H9 (cell line): Measurements from ENCODE around the gene MT3. TPM values are rescaled to one million over a fixed set of nuclear protein-coding genes. Genes with fewer than 3 reads are reported as not detected.

Experiments
- DNase-seq: peaks from one replicate; pipeline ENCODE4 v3.0.0-alpha.2; 2017
- H2AFZ ChIP-seq: one replicate; pipeline ENCODE4 v1.6.1; 2013; ENCODE audit warnings: mild to moderate bottlenecking, low read length, control low read depth, moderate library complexity
- H2AK5ac ChIP-seq: 2 replicates; pipeline ENCODE4 v1.6.1; 2013; ENCODE audit warnings: low read length, control low read depth, mixed read lengths; ENCODE audit not compliant: insufficient read length
- H2BK120ac ChIP-seq: one replicate; pipeline ENCODE4 v1.6.1; 2013; ENCODE audit warnings: low read depth, mild to moderate bottlenecking, low read length, control low read depth, inconsistent platforms; ENCODE audit not compliant: poor library complexity, severe bottlenecking
- H2BK12ac ChIP-seq: 2 replicates; pipeline ENCODE4 v1.6.1; 2013; ENCODE audit warnings: low read length, control low read depth, mixed read lengths, low read depth; ENCODE audit not compliant: insufficient read length
- H2BK15ac ChIP-seq: 2 replicates; pipeline ENCODE4 v1.6.1; 2013; ENCODE audit warnings: low read depth, low read length, control low read depth
- H2BK20ac ChIP-seq: one replicate; pipeline ENCODE4 v1.6.1; 2013; ENCODE audit warnings: low read depth, mild to moderate bottlenecking, low read length, control low read depth, inconsistent platforms; ENCODE audit not compliant: poor library complexity, severe bottlenecking
- H2BK5ac ChIP-seq: 2 replicates; pipeline ENCODE4 v1.6.1; 2013; ENCODE audit warnings: low read length, control low read depth, mixed read lengths; ENCODE audit not compliant: insufficient read length
- H3K14ac ChIP-seq: 2 replicates; pipeline ENCODE4 v1.6.1; 2013; ENCODE audit warnings: low read length, control low read depth; ENCODE audit not compliant: insufficient read depth
- H3K18ac ChIP-seq: 2 replicates; pipeline ENCODE4 v1.6.1; 2013; ENCODE audit warnings: low read depth, mild to moderate bottlenecking, mixed read lengths, low read length, control low read depth; ENCODE audit not compliant: insufficient read length
- H3K23ac ChIP-seq: 2 replicates; pipeline ENCODE4 v1.6.1; 2013; ENCODE audit warnings: low read length, control low read depth, mixed read lengths, low read depth; ENCODE audit not compliant: insufficient read length
- H3K23me2 ChIP-seq: 2 replicates; pipeline ENCODE4 v1.6.1; 2013; ENCODE audit warnings: low read depth, mild to moderate bottlenecking, mixed read lengths, low read length, control low read depth; ENCODE audit not compliant: insufficient read length, poor library complexity, severe bottlenecking
- H3K27ac ChIP-seq: 2 replicates; pipeline ENCODE4 v1.5.1; 2013; ENCODE audit warnings: low read length, control low read depth, mixed read lengths, low read depth; ENCODE audit not compliant: insufficient read length
- H3K27me3 ChIP-seq: 2 replicates; pipeline ENCODE4 v1.6.1; 2013; ENCODE audit warnings: low read length, control low read depth, inconsistent platforms; ENCODE audit not compliant: insufficient read depth
- H3K4ac ChIP-seq: 2 replicates; pipeline ENCODE4 v1.6.1; 2013; ENCODE audit warnings: low read depth, mild to moderate bottlenecking, control low read depth, inconsistent platforms, low read length, moderate library complexity
- H3K4me1 ChIP-seq: 2 replicates; pipeline ENCODE4 v1.6.1; 2013; ENCODE audit warnings: low read length, control low read depth, inconsistent platforms; ENCODE audit not compliant: insufficient read depth
- H3K4me2 ChIP-seq: 2 replicates; pipeline ENCODE4 v1.6.1; 2013; ENCODE audit warnings: low read length, control low read depth, mixed read lengths; ENCODE audit not compliant: insufficient read length, insufficient read depth
- H3K56ac ChIP-seq: 2 replicates; pipeline ENCODE4 v1.6.1; 2013; ENCODE audit warnings: low read depth, mild to moderate bottlenecking, mixed read lengths, low read length, control low read depth; ENCODE audit not compliant: insufficient read length
- H3K79me1 ChIP-seq: 2 replicates; pipeline ENCODE4 v1.6.1; 2013; ENCODE audit warnings: low read depth, mild to moderate bottlenecking, moderate library complexity, low read length, control low read depth, inconsistent platforms; ENCODE audit not compliant: insufficient read depth, poor library complexity, severe bottlenecking
- H3K79me2 ChIP-seq: 2 replicates; pipeline ENCODE4 v1.6.1; 2013; ENCODE audit warnings: low read length, control low read depth, inconsistent platforms; ENCODE audit not compliant: insufficient read depth
- H3K9ac ChIP-seq: 2 replicates; pipeline ENCODE4 v1.6.1; 2013; ENCODE audit warnings: low read length, control low read depth, mixed read lengths; ENCODE audit not compliant: insufficient read length; ENCODE audit errors: extremely low read depth
- H3K9me3 ChIP-seq: one replicate; pipeline ENCODE4 v1.6.1; 2013; ENCODE audit warnings: low read depth, low read length, inconsistent platforms; ENCODE audit not compliant: control insufficient read depth
- H3T11ph ChIP-seq: one replicate; pipeline ENCODE4 v1.6.1; 2013; ENCODE audit warnings: mild to moderate bottlenecking, low read length, control low read depth, inconsistent platforms
- H4K20me1 ChIP-seq: one replicate; pipeline ENCODE4 v1.6.1; 2013; ENCODE audit not compliant: control insufficient read depth, insufficient read length, insufficient read depth
- H4K5ac ChIP-seq: 2 replicates; pipeline ENCODE4 v1.6.1; 2013; ENCODE audit warnings: low read depth, mild to moderate bottlenecking, mixed read lengths, low read length, control low read depth; ENCODE audit not compliant: insufficient read length
- H4K8ac ChIP-seq: replicated peaks from 2 replicates; pipeline ENCODE4 v1.6.1; 2013; ENCODE audit warnings: low read length, control low read depth, mixed read lengths, low read depth; ENCODE audit not compliant: insufficient read length
- H4K91ac ChIP-seq: 2 replicates; pipeline ENCODE4 v1.6.1; 2013; ENCODE audit warnings: low read depth, mild to moderate bottlenecking, moderate library complexity, mixed read lengths, low read length, control low read depth; ENCODE audit not compliant: insufficient read length
- H3K27ac Mint-ChIP-seq, 3 experiments: 2 replicates in 2 of 3; 3 replicates in 1 of 3; pipeline ENCODE4 v1.8.0; 2020 to 2021; ENCODE audit warnings: mixed read lengths in 3 of 3, mild to moderate bottlenecking in 1 of 3, moderate library complexity in 1 of 3
- H3K27me3 Mint-ChIP-seq: 2 replicates; pipeline ENCODE4 v1.8.0; 2021; ENCODE audit warnings: low read depth, mild to moderate bottlenecking, moderate library complexity, mixed read lengths
- H3K36me3 Mint-ChIP-seq, 3 experiments: 2 replicates in 2 of 3; 3 replicates in 1 of 3; pipeline ENCODE4 v1.8.0; 2020 to 2021; ENCODE audit warnings: low read depth in 3 of 3, mixed read lengths in 3 of 3; ENCODE audit not compliant: insufficient read depth in 1 of 3
- H3K4me1 Mint-ChIP-seq, 2 experiments: 2 replicates each; pipeline ENCODE4 v1.8.0; 2020; ENCODE audit warnings: mixed read lengths in 2 of 2
- H3K4me3 Mint-ChIP-seq, 2 experiments: 2 replicates in 1 of 2; 3 replicates in 1 of 2; pipeline ENCODE4 v1.8.0; 2020 to 2021; ENCODE audit warnings: mild to moderate bottlenecking in 2 of 2, mixed read lengths in 2 of 2, moderate library complexity in 1 of 2
- H3K9me3 Mint-ChIP-seq, 2 experiments: 2 replicates in 1 of 2; 3 replicates in 1 of 2; pipeline ENCODE4 v1.8.0; 2020; ENCODE audit warnings: mild to moderate bottlenecking in 2 of 2, mixed read lengths in 2 of 2, moderate library complexity in 1 of 2
- WGBS: extraction: QIAGEN DNeasy Blood & Tissue Kit; methylation state at CpG from one replicate; pipeline ENCODE4 v1.1.7; 2013; ENCODE audit warnings: missing lambda C conversion rate, low lambda C conversion rate, mixed read lengths; ENCODE audit not compliant: insufficient read length; ENCODE audit errors: extremely low coverage; 5-methylcytosine and 5-hydroxymethylcytosine counted together
- total RNA-seq: library from RNA; stranded (reverse); gene quantifications from 2 replicates; pipeline ENCODE4 v1.2.1, GENCODE V29; 2021
- TF ChIP-seq, protein P1 (sequence below): fragments of 200-600 bp; sonication (generic); conservative IDR thresholded peaks from 3 replicates; pipeline ENCODE4 v1.8.0; 2021; ENCODE audit warnings: antibody characterized with exemption, mild to moderate bottlenecking

Gene MT3
- total RNA-seq, 1 experiment from 2014 or later, result not detected

DNA sequence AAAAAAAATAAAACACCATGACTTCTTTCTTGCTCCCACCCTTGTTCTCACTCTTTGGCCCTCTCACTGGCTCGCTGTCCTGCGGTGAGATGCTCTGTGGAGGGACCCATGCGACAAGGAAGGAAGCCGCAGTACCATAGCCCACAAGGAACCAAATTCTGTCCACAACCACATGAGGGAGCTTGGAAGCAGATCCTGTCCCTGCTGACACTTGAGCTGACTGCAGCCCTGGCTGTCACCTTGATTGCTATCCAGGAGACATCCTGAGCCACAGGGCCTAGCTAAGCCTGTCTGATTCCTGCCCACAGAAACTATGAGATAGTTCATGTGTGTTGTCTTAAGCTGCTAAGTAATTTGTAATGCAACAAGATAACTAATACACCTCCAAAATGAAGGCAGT, 14.3 kb downstream of the MT3 start:
- Histone ChIP-seq H3K79me1 (no peaks in the 10 kb centered on the region), H3K56ac (no peak overlapping the region), H3K4ac (no peak overlapping the region), H2AK5ac (no peak overlapping the region), H3K4me2 (no peak overlapping the region), H4K20me1 (no peaks in the 10 kb centered on the region), H2BK20ac (no peak overlapping the region), H2BK12ac (no peak overlapping the region), H3K18ac (no peak overlapping the region), H3K27ac (no peak overlapping the region), H3T11ph (no peak overlapping the region), H2BK5ac (no peak overlapping the region), H4K5ac (no peak overlapping the region), H3K4me1 (no peaks in the 10 kb centered on the region), H3K79me2 (no peaks in the 10 kb centered on the region), H2AFZ (no peak overlapping the region), H3K23me2 (peaks cover 2% of the 10 kb centered on the region), H2BK15ac (no peak overlapping the region), H3K9ac (no peak overlapping the region), H3K9me3 (no peaks in the 10 kb centered on the region), H3K27me3 (peaks cover 2% of the 10 kb centered on the region; the same call in 1 of the 2 replicates), H4K8ac (no peak overlapping the region), H2BK120ac (no peak overlapping the region), H3K14ac (no peak overlapping the region), H4K91ac (no peak overlapping the region), H3K23ac (no peak overlapping the region)
- no peak overlapping the region for H3K4me3 Mint-ChIP-seq
- H3K27me3 Mint-ChIP-seq, result peaks cover 65% of the 10 kb centered on the region
- peaks cover 14 to 21% of the 10 kb centered on the region in 2 experiments for H3K4me1 Mint-ChIP-seq
- TF ChIP-seq, protein P1, sequence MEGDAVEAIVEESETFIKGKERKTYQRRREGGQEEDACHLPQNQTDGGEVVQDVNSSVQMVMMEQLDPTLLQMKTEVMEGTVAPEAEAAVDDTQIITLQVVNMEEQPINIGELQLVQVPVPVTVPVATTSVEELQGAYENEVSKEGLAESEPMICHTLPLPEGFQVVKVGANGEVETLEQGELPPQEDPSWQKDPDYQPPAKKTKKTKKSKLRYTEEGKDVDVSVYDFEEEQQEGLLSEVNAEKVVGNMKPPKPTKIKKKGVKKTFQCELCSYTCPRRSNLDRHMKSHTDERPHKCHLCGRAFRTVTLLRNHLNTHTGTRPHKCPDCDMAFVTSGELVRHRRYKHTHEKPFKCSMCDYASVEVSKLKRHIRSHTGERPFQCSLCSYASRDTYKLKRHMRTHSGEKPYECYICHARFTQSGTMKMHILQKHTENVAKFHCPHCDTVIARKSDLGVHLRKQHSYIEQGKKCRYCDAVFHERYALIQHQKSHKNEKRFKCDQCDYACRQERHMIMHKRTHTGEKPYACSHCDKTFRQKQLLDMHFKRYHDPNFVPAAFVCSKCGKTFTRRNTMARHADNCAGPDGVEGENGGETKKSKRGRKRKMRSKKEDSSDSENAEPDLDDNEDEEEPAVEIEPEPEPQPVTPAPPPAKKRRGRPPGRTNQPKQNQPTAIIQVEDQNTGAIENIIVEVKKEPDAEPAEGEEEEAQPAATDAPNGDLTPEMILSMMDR, result peak; percentile 61
- DNase-seq, result peak; percentile 74
- WGBS, result no CpG with 5 or more reads among the region's 4 CpGs
- no peaks in the 10 kb centered on the region for H3K9me3 Mint-ChIP-seq
- H3K27ac Mint-ChIP-seq, result no peak overlapping the region
- H3K36me3 Mint-ChIP-seq, result no peaks in the 10 kb centered on the region
